ENCODE results near the gene CORO2A. TPM values are rescaled to one million over a fixed set of nuclear protein-coding genes. Genes with fewer than 3 reads are reported as not detected.

The CORO2A gene
- total RNA-seq, 1 experiment from 2014 or later: 15.8 TPM

- H2BK15ac ChIP-seq (ENCODE audit: low read depth, low read length): no peak overlapping the region
- no peak overlapping the region for H4K91ac ChIP-seq (ENCODE audit: insufficient read length, low read depth, low read length)
- H3K27me3 ChIP-seq (ENCODE audit: insufficient read depth, low read length): no peaks in the 10 kb centered on the region
- H3K27me3 Mint-ChIP-seq (ENCODE audit: low read depth): no peaks in the 10 kb centered on the region
- H3T11ph ChIP-seq (ENCODE audit: low read length): no peak overlapping the region
- no peaks in the 10 kb centered on the region for H3K23me2 ChIP-seq (ENCODE audit: insufficient read length, low read depth, low read length, poor library complexity, severe bottlenecking)
- H2AK5ac ChIP-seq (ENCODE audit: insufficient read length, low read length): no peak overlapping the region
- H4K5ac ChIP-seq (ENCODE audit: insufficient read length, low read depth, low read length): no peak overlapping the region
- H3K9ac ChIP-seq (ENCODE audit: extremely low read depth, insufficient read length, low read length): no peak overlapping the region
- peaks cover 12 to 13% of the 10 kb centered on the region in 2 experiments for H3K4me1 Mint-ChIP-seq
- peak overlapping the region in 2 of 3 experiments; percentile 9 to 11; a peak in 2 of 7 replicates for H3K27ac Mint-ChIP-seq
- H2AFZ ChIP-seq (ENCODE audit: low read length): no peak overlapping the region
- no peaks in the 10 kb centered on the region for H4K20me1 ChIP-seq (ENCODE audit: control insufficient read depth, insufficient read depth, insufficient read length)
- H3K9me3 Mint-ChIP-seq: no peaks in the 10 kb centered on the region
- no peak overlapping the region; the same call in 1 of the 2 replicates for H3K4ac ChIP-seq (ENCODE audit: low read depth, low read length)
- H3K18ac ChIP-seq (ENCODE audit: insufficient read length, low read depth, low read length): no peak overlapping the region
- no peak overlapping the region for H3K14ac ChIP-seq (ENCODE audit: insufficient read depth, low read length)
- H3K4me1 ChIP-seq (ENCODE audit: insufficient read depth, low read length): no peaks in the 10 kb centered on the region; the same call in 1 of the 2 replicates
- no peak overlapping the region for H2BK20ac ChIP-seq (ENCODE audit: low read depth, low read length, poor library complexity, severe bottlenecking)
- H3K79me2 ChIP-seq (ENCODE audit: insufficient read depth, low read length): peaks cover 9% of the 10 kb centered on the region; the same call in 1 of the 2 replicates
- H2BK12ac ChIP-seq (ENCODE audit: insufficient read length, low read depth, low read length): no peak overlapping the region
- no peak overlapping the region; a peak in 1 of 5 replicates for H3K4me3 Mint-ChIP-seq
- no peak overlapping the region for H3K4me2 ChIP-seq (ENCODE audit: insufficient read depth, insufficient read length, low read length)
- H3K9me3 ChIP-seq (ENCODE audit: control insufficient read depth, low read depth, low read length): no peaks in the 10 kb centered on the region
- H3K27ac ChIP-seq (ENCODE audit: insufficient read length, low read depth, low read length): no peak overlapping the region
- H4K8ac ChIP-seq (replicated peaks; ENCODE audit: insufficient read length, low read depth, low read length): no peak overlapping the region
- H2BK120ac ChIP-seq (ENCODE audit: low read depth, low read length, poor library complexity, severe bottlenecking): no peak overlapping the region
- no CpG with 5 or more reads among the region's 9 CpGs for whole genome bisulfite sequencing (ENCODE audit: extremely low coverage, insufficient read length, low lambda C conversion rate)
- H3K36me3 Mint-ChIP-seq (ENCODE audit: insufficient read depth in 1 of 3, low read depth in 3 of 3): peaks cover 0 to 1% (median 0%) of the 10 kb centered on the region in 3 experiments; a peak in 1 of 7 replicates
- H3K23ac ChIP-seq (ENCODE audit: insufficient read length, low read depth, low read length): no peak overlapping the region
- no peak overlapping the region for H3K56ac ChIP-seq (ENCODE audit: insufficient read length, low read depth, low read length)
- H3K79me1 ChIP-seq (ENCODE audit: insufficient read depth, low read depth, low read length, poor library complexity, severe bottlenecking): no peaks in the 10 kb centered on the region
- TF ChIP-seq CTCF (conservative IDR thresholded peaks at IDR 0.05): no peak
- no peak overlapping the region for H2BK5ac ChIP-seq (ENCODE audit: insufficient read length, low read length)
- no peak for DNase-seq
Measured at GRCh38 chr9:98182069-98182820, 10.2 kb downstream of the CORO2A start.
